Cardiac muscle cell (in vitro differentiated cells and primary cell): ENCODE data around the gene ARV1. TPM values are rescaled to one million over a fixed set of nuclear protein-coding genes. Genes with fewer than 3 reads are reported as not detected.

Source experiments
- DNase-seq, 2 donors: peaks; one replicate each; pipeline versions ENCODE4 v3.0.0 to v3.0.0-alpha.2; 2010 to 2017; ENCODE audit warnings: low read depth in 1 of 2, low spot score in 1 of 2
- H3K27ac ChIP-seq: fragments of 200-600 bp; sonication (generic); 2 replicates; pipeline ENCODE4 v1.5.1; 2016
- H3K27me3 ChIP-seq: fragments of 200-600 bp; sonication (generic); 2 replicates; pipeline ENCODE4 v1.6.0; 2016; ENCODE audit warnings: control low read depth
- H3K36me3 ChIP-seq: fragments of 200-600 bp; sonication (generic); 2 replicates; pipeline ENCODE4 v1.5.1; 2016; ENCODE audit warnings: control low read depth
- H3K4me1 ChIP-seq: fragments of 200-600 bp; sonication (generic); 2 replicates; pipeline ENCODE4 v1.8.1; 2017; ENCODE audit warnings: low read depth, mild to moderate bottlenecking, mixed run types
- H3K4me3 ChIP-seq: fragments of 200-600 bp; sonication (generic); 2 replicates; pipeline ENCODE4 v1.5.1; 2016; ENCODE audit warnings: mild to moderate bottlenecking
- H3K9me3 ChIP-seq: fragments of 200-600 bp; sonication (generic); 2 replicates; pipeline ENCODE4 v1.5.1; 2017; ENCODE audit warnings: low read depth, mild to moderate bottlenecking, control low read depth
- polyA plus RNA-seq: library from polyadenylated mRNA; unstranded; fragments of >200 nt; fragmentation: Nextera tagmentation; extraction: Ambion mirVana; gene quantifications from 2 replicates; pipeline ENCODE4 v1.2.1, GENCODE V29; 2016
- total RNA-seq: library from RNA; depleted of rRNA; stranded (reverse); fragments of >200 nt; gene quantifications from 2 replicates; pipeline ENCODE4 v1.2.3, GENCODE V29; 2016
- TF ChIP-seq, protein P1 (sequence below): IDR thresholded peaks from 2 replicates; pipeline ENCODE4 v1.5.1; 2012; ENCODE audit warnings: low read depth, mild to moderate bottlenecking, low read length

ARV1 gene
- total RNA-seq, result 18.4 and 21.1 TPM in 2 replicates
- polyA plus RNA-seq, result 34.9 and 40.3 TPM in 2 replicates

- H3K4me1 ChIP-seq, result peaks cover 6% of the 10 kb centered on the region
- no peaks in the 10 kb centered on the region for H3K9me3 ChIP-seq
- peaks cover 5% of the 10 kb centered on the region for H3K36me3 ChIP-seq
- peak within 1 kb of the TSS; percentile 63 for H3K27ac ChIP-seq
- peak within 1 kb of the TSS; percentile 92 for H3K4me3 ChIP-seq
- TF ChIP-seq, protein P1, sequence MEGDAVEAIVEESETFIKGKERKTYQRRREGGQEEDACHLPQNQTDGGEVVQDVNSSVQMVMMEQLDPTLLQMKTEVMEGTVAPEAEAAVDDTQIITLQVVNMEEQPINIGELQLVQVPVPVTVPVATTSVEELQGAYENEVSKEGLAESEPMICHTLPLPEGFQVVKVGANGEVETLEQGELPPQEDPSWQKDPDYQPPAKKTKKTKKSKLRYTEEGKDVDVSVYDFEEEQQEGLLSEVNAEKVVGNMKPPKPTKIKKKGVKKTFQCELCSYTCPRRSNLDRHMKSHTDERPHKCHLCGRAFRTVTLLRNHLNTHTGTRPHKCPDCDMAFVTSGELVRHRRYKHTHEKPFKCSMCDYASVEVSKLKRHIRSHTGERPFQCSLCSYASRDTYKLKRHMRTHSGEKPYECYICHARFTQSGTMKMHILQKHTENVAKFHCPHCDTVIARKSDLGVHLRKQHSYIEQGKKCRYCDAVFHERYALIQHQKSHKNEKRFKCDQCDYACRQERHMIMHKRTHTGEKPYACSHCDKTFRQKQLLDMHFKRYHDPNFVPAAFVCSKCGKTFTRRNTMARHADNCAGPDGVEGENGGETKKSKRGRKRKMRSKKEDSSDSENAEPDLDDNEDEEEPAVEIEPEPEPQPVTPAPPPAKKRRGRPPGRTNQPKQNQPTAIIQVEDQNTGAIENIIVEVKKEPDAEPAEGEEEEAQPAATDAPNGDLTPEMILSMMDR, result peak; percentile 14
- DNase-seq, result peak; percentile 99 to 100
- no peaks in the 10 kb centered on the region for H3K27me3 ChIP-seq
Observed at GRCh38 chr1:230978491-230979388, at the start of gene ARV1, which contains the start of gene TTC13. Gene ARV1 (plus strand): TSS chr1:230979094. CDS start chr1:230979106, 12 bp downstream. Gene TTC13 (minus strand): TSS chr1:230978861. CDS start chr1:230978830, 31 bp downstream.

- DNase-seq, result no peak
- Histone ChIP-seq H3K27ac (no peak overlapping the region), H3K27me3 (no peaks in the 10 kb centered on the region), H3K4me3 (no peak overlapping the region), H3K4me1 (no peaks in the 10 kb centered on the region), H3K9me3 (no peaks in the 10 kb centered on the region), H3K36me3 (no peaks in the 10 kb centered on the region)
- TF ChIP-seq, protein P1, result no peak
Observed at GRCh38 chr1:230930986-230931385, 47.9 kb upstream of the ARV1 start.

DNA sequence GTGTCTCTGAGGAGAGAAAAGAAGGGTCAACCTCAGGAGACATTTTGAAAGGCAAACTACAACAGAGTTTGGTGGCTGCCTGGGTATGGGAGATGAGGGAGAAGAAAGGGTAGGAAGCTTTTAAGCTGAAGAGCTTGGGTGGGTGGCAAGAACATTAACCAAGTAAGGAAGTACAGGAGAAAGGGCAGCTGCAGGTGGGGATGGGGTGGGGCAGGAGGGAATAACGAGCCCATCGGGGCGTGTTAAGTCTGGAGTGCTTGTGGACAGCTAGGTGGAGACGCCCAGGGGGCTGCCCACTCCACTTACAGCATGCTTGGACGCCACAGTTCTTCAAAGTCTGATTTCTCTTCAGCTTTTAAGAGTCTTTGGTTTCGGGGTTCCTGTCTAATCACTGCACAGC is 43.0 kb upstream of the ARV1 start:
- H3K4me1 ChIP-seq, result no peaks in the 10 kb centered on the region
- no peak overlapping the region for H3K4me3 ChIP-seq
- H3K27me3 ChIP-seq, result no peaks in the 10 kb centered on the region
- no peaks in the 10 kb centered on the region for H3K9me3 ChIP-seq
- no peaks in the 10 kb centered on the region for H3K36me3 ChIP-seq
- H3K27ac ChIP-seq, result no peak overlapping the region
- TF ChIP-seq, protein P1, result no peak
- no peak for DNase-seq

- Histone ChIP-seq H3K4me3 (no peak overlapping the region), H3K4me1 (no peaks in the 10 kb centered on the region), H3K9me3 (no peaks in the 10 kb centered on the region), H3K27ac (no peak overlapping the region), H3K36me3 (no peaks in the 10 kb centered on the region), H3K27me3 (no peaks in the 10 kb centered on the region)
- no peak for DNase-seq
- TF ChIP-seq, protein P1, result no peak
Observed at GRCh38 chr1:230936475-230936874, 42.4 kb upstream of the ARV1 start.

- Histone ChIP-seq H3K9me3 (no peaks in the 10 kb centered on the region), H3K4me3 (no peak overlapping the region)
Observed at GRCh38 chr1:230937371-230937770, 41.5 kb upstream of the ARV1 start.

More at GRCh38 chr1:230937371-230937770, 41.5 kb upstream of the ARV1 start:
- peak in 1 of 2 donors; percentile 19 for DNase-seq
- Histone ChIP-seq H3K36me3 (no peaks in the 10 kb centered on the region), H3K27ac (no peak overlapping the region), H3K27me3 (no peaks in the 10 kb centered on the region), H3K4me1 (no peaks in the 10 kb centered on the region)
- TF ChIP-seq, protein P1, result no peak
